B cell (primary cell): ENCODE measurements around the gene STAC.

Experiments used
- EZH2 ChIP-seq: IDR thresholded peaks from 2 replicates; pipeline ENCODE4 v1.6.1; 2012; ENCODE audit warnings: borderline replicate concordance, low read depth, mild to moderate bottlenecking, moderate library complexity, low read length; ENCODE audit not compliant: insufficient read depth, poor library complexity, severe bottlenecking
- TF ChIP-seq, protein P1 (sequence below): fragments of 200-600 bp; IDR thresholded peaks from one replicate; pipeline ENCODE4 v1.8.0; 2022; ENCODE audit warnings: antibody characterized with exemption, mild to moderate bottlenecking

DNA sequence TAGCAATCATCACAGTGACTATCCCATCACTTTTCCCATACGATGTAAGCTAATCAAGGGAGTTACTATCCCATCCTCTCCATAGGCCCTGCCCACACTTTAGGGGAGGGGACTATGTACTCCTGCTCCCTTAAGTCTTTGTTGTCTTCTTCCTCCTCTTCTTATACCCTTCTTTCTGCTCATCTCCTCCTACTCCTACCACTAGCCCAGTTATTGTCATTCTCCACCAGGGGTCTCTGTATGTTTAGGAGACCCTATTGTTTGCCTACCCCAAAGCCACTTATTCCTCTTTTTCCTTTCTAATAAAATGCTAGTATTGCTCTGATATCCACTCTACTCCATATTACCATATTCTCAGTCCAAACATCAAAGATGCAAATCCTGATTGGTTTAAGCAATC, 27.8 kb downstream of the STAC start:
- TF ChIP-seq, protein P1, sequence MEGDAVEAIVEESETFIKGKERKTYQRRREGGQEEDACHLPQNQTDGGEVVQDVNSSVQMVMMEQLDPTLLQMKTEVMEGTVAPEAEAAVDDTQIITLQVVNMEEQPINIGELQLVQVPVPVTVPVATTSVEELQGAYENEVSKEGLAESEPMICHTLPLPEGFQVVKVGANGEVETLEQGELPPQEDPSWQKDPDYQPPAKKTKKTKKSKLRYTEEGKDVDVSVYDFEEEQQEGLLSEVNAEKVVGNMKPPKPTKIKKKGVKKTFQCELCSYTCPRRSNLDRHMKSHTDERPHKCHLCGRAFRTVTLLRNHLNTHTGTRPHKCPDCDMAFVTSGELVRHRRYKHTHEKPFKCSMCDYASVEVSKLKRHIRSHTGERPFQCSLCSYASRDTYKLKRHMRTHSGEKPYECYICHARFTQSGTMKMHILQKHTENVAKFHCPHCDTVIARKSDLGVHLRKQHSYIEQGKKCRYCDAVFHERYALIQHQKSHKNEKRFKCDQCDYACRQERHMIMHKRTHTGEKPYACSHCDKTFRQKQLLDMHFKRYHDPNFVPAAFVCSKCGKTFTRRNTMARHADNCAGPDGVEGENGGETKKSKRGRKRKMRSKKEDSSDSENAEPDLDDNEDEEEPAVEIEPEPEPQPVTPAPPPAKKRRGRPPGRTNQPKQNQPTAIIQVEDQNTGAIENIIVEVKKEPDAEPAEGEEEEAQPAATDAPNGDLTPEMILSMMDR: no peak
- TF ChIP-seq EZH2: no peak
